Pancreas (tissue), 10 donors: Measurements from ENCODE around the gene CHRNB1. TPM values are rescaled to one million over a fixed set of nuclear protein-coding genes. Genes with fewer than 3 reads are reported as not detected.

ENCODE experiments used
- ATAC-seq, 4 donors: fragments of 200-7000 bp; cut with Tn5 transposase; one replicate each; pipeline versions ENCODE4 v1.8.0 to v1.9.1; 2020; ENCODE audit warnings: mild to moderate bottlenecking in 4 of 4, moderate library complexity in 4 of 4
- DNase-seq, 6 donors: peaks; one replicate each; pipeline ENCODE4 v3.0.0-alpha.2; 2020
- FAIRE-seq: peaks from 2 replicates; lab custom pipeline; 2012; peaks lifted over from hg19 to GRCh38; lab: Jason Lieb, UNC
- H3K27ac ChIP-seq, 4 donors: fragments of 200-600 bp; sonication (generic); 1 replicate in 3 of 4; 2 replicates in 1 of 4; pipeline versions ENCODE4 v1.5.0 to v1.8.0; 2020
- H3K27me3 ChIP-seq, 4 donors: fragments of 200-600 bp; one replicate each; pipeline ENCODE4 v1.8.0; 2021
- H3K36me3 ChIP-seq, 3 donors: fragments of 200-600 bp; sonication (generic) in 1 of 3; one replicate each; pipeline versions ENCODE4 v1.5.0 to v1.8.0; 2020 to 2021
- H3K4me1 ChIP-seq, 3 donors: fragments of 200-600 bp; one replicate each; pipeline ENCODE4 v1.8.0; 2021
- H3K4me3 ChIP-seq, 4 donors: fragments of 200-600 bp; sonication (generic) in 2 of 4; one replicate each; pipeline versions ENCODE4 v1.5.0 to v1.8.0; 2020 to 2021
- H3K9me3 ChIP-seq, 4 donors: fragments of 200-600 bp; one replicate each; pipeline ENCODE4 v1.8.0; 2021
- WGBS, 2 donors: extraction: QIAGEN DNeasy Blood & Tissue Kit; methylation state at CpG; one replicate each; pipeline ENCODE4 v1.1.7; 2013; 5-methylcytosine and 5-hydroxymethylcytosine counted together
- intact Hi-C, 3 donors: fragments of 100-400 bp; cut with DNase I; formaldehyde crosslinking; loops; one replicate each; pipeline versions ENCODE4 v1.11.1 to v1.14.2; 2022
- polyA plus RNA-seq, 2 donors: library from polyadenylated mRNA; stranded (reverse); fragments of 200-250 nt; gene quantifications; one replicate each; pipeline ENCODE4 v1.2.3, GENCODE V29; 2013
- total RNA-seq, 6 donors: library from RNA; stranded (reverse); fragmentation: NEBNext Ultra II Directional in 4 of 6; extraction: Animal tissue kit (Norgen Biotek cat#: 25700) in 4 of 6; gene quantifications; one replicate each; pipeline versions ENCODE4 v1.2.1 to v1.2.4, GENCODE V29; 2021 to 2023
- TF ChIP-seq, protein P1 (sequence below), 4 donors: fragments of 200-600 bp; sonication (generic) in 3 of 4; IDR thresholded peaks; one replicate each; pipeline versions ENCODE4 v1.5.0 to v1.8.0; 2021; ENCODE audit warnings: antibody characterized with exemption in 4 of 4
- donor health status: healthy with polysubstance abuse.
- donor health status: DM: no; HTN: no; CAD: no; lungs with moderate emphysema.
- donor health status: DM: no; HTN: no; CAD: no.
- donor health status: control.
- donor health status: control.
- donor health status: Bipolar disorder and iron deficiency.
- donor health status: DM: yes; HTN: yes; CAD: no.
- donor health status: DM: no; HTN: no; CAD: no.
- donor health status: DM: no; HTN: no; CAD: no.
- donor health status: DM: yes; HTN: yes; CAD: no.

Gene CHRNB1
- total and polyA plus RNA-seq, 8 donors = 7.5 to 15.0 (median 9.7) TPM

DNA sequence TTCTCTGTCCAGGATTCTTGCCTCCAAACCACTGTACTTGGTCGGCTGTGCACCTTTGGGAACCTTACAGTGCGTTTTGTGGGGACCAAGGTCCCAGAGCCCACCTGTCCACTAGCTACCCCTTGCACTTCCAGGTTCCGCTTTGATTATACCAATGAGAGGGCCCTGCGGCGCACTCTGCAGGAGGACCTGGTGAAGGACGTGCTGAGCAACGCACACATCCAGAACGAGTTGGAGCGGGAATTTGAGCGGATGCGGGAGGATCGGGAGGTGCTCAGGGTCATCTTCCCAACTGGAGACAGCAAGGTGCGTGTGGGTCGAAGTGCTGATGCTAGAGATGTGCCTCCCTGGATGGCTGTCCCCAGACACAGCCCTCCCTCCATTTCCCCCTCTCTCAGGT, 58.1 kb downstream of the CHRNB1 start:
- Histone ChIP-seq H3K27me3 (no peaks in the 10 kb centered on the region), H3K4me1 (no peaks in the 10 kb centered on the region), H3K4me3 (no peak overlapping the region), H3K9me3 (no peaks in the 10 kb centered on the region), H3K27ac (no peak overlapping the region), H3K36me3 (peaks cover 9 to 79% (median 58%) of the 10 kb centered on the region in 3 donors)
- FAIRE-seq (no peak), ATAC-seq (peak in 3 of 4 donors; percentile 5 to 57 (median 35)), DNase-seq (no peak)
- 85 to 86% methylated on average over 14 of the region's 14 CpGs for WGBS, 2 donors
- TF ChIP-seq, protein P1, sequence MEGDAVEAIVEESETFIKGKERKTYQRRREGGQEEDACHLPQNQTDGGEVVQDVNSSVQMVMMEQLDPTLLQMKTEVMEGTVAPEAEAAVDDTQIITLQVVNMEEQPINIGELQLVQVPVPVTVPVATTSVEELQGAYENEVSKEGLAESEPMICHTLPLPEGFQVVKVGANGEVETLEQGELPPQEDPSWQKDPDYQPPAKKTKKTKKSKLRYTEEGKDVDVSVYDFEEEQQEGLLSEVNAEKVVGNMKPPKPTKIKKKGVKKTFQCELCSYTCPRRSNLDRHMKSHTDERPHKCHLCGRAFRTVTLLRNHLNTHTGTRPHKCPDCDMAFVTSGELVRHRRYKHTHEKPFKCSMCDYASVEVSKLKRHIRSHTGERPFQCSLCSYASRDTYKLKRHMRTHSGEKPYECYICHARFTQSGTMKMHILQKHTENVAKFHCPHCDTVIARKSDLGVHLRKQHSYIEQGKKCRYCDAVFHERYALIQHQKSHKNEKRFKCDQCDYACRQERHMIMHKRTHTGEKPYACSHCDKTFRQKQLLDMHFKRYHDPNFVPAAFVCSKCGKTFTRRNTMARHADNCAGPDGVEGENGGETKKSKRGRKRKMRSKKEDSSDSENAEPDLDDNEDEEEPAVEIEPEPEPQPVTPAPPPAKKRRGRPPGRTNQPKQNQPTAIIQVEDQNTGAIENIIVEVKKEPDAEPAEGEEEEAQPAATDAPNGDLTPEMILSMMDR (IDR thresholded peaks at IDR 0.05) = no peak
- intact Hi-C loops = no loop called here

- no peak for DNase-seq
Measured at GRCh38 chr17:7503521-7503920, 58.7 kb downstream of the CHRNB1 start.

More at GRCh38 chr17:7503521-7503920, 58.7 kb downstream of the CHRNB1 start:
- H3K9me3 ChIP-seq = no peaks in the 10 kb centered on the region
- intact Hi-C loops = no loop called here
- no peaks in the 10 kb centered on the region for H3K4me1 ChIP-seq
- H3K4me3 ChIP-seq = no peak overlapping the region
- TF ChIP-seq, protein P1 (IDR thresholded peaks at IDR 0.05) = no peak
- H3K27me3 ChIP-seq = no peaks in the 10 kb centered on the region
- no peak for ATAC-seq
- FAIRE-seq = no peak
- no peak overlapping the region for H3K27ac ChIP-seq
- 87 to 90% methylated on average over 8 of the region's 8 CpGs for WGBS, 2 donors
- H3K36me3 ChIP-seq = peaks cover 9 to 80% (median 53%) of the 10 kb centered on the region in 3 donors

Other genes starting within 250 kb of the CHRNB1 start
Only the 30 nearest of the 40 such genes appear.
- 10 to 100 TPM; 49.1 to 89.7 (median 62.7) TPM for gene CLDN7, start 182.6 kb upstream of the CHRNB1 start, total RNA-seq
- gene CLDN7, start 182.6 kb upstream of the CHRNB1 start, polyA plus RNA-seq = 10 to 100 TPM; 55.7 to 69.1 TPM
- gene SLC2A4, start 163.3 kb upstream of the CHRNB1 start, total RNA-seq = under 1 TPM; 0.16 to 0.95 (median 0.37) TPM
- 1 to 10 TPM; 1.0 to 1.8 TPM for gene SLC2A4, start 163.3 kb upstream of the CHRNB1 start, polyA plus RNA-seq
- gene YBX2, start 150.4 kb upstream of the CHRNB1 start, total RNA-seq = under 1 TPM; 0.12 to 0.59 (median 0.29) TPM
- gene YBX2, start 150.4 kb upstream of the CHRNB1 start, polyA plus RNA-seq = 1 to 10 TPM; 1.2 TPM
- gene EIF5A, start 137.4 kb upstream of the CHRNB1 start, total RNA-seq = 100 to 1,000 TPM; 104 to 220 (median 187) TPM
- 100 to 1,000 TPM; 167 to 205 TPM for gene EIF5A, start 137.4 kb upstream of the CHRNB1 start, polyA plus RNA-seq
- 10 to 100 TPM; 22.1 to 33.5 (median 27.6) TPM for gene GPS2, start 129.7 kb upstream of the CHRNB1 start, total RNA-seq
- gene GPS2, start 129.7 kb upstream of the CHRNB1 start, polyA plus RNA-seq = 100 to 1,000 TPM in 1 of 2 donors, 10 to 100 TPM in 1; 68.9 to 101 TPM
- gene NEURL4, start 115.7 kb upstream of the CHRNB1 start, total RNA-seq = 10 to 100 TPM; 12.6 to 27.1 (median 15.4) TPM
- gene NEURL4, start 115.7 kb upstream of the CHRNB1 start, polyA plus RNA-seq = 10 to 100 TPM; 49.0 to 72.1 TPM
- gene ACAP1, start 108.5 kb upstream of the CHRNB1 start, total RNA-seq = 1 to 10 TPM; 1.6 to 5.6 (median 3.0) TPM
- 1 to 10 TPM; 2.9 to 4.4 TPM for gene ACAP1, start 108.5 kb upstream of the CHRNB1 start, polyA plus RNA-seq
- 1 to 10 TPM; 3.4 to 6.6 (median 4.3) TPM for gene KCTD11, start 92.9 kb upstream of the CHRNB1 start, total RNA-seq
- gene KCTD11, start 92.9 kb upstream of the CHRNB1 start, polyA plus RNA-seq = 1 to 10 TPM; 7.2 TPM
- gene TMEM95, start 89.9 kb upstream of the CHRNB1 start, total RNA-seq = not detected
- gene TMEM95, start 89.9 kb upstream of the CHRNB1 start, polyA plus RNA-seq = not detected
- 1 to 10 TPM; 4.9 to 9.0 (median 5.7) TPM for gene TNK1, start 64.0 kb upstream of the CHRNB1 start, total RNA-seq
- 10 to 100 TPM; 10.8 to 13.8 TPM for gene TNK1, start 64.0 kb upstream of the CHRNB1 start, polyA plus RNA-seq
- 10 to 100 TPM in 2 of 6 donors, 1 to 10 TPM in 4; 6.5 to 15.6 (median 9.0) TPM for gene PLSCR3, start 50.5 kb upstream of the CHRNB1 start, total RNA-seq
- gene PLSCR3, start 50.5 kb upstream of the CHRNB1 start, polyA plus RNA-seq = 10 to 100 TPM; 14.0 to 20.1 TPM
- 10 to 100 TPM; 32.8 to 53.5 (median 43.1) TPM for gene TMEM256, start 41.0 kb upstream of the CHRNB1 start, total RNA-seq
- gene TMEM256, start 41.0 kb upstream of the CHRNB1 start, polyA plus RNA-seq = 100 to 1,000 TPM in 1 of 2 donors, 10 to 100 TPM in 1; 88.3 to 119 TPM
- gene NLGN2, start 37.2 kb upstream of the CHRNB1 start, total RNA-seq = 1 to 10 TPM; 2.9 to 8.4 (median 4.5) TPM
- 10 to 100 TPM in 1 of 2 donors, 1 to 10 TPM in 1; 7.4 to 13.7 TPM for gene NLGN2, start 37.2 kb upstream of the CHRNB1 start, polyA plus RNA-seq
- not detected for gene SPEM1, start 24.7 kb upstream of the CHRNB1 start, total RNA-seq
- gene SPEM1, start 24.7 kb upstream of the CHRNB1 start, polyA plus RNA-seq = not detected
- not detected for gene SPEM2, start 19.4 kb upstream of the CHRNB1 start, total RNA-seq
- not detected for gene SPEM2, start 19.4 kb upstream of the CHRNB1 start, polyA plus RNA-seq
- gene SPEM3, start 16.2 kb upstream of the CHRNB1 start, total RNA-seq = not detected
- not detected for gene SPEM3, start 16.2 kb upstream of the CHRNB1 start, polyA plus RNA-seq
- gene TMEM102, start 9.6 kb upstream of the CHRNB1 start, total RNA-seq = 1 to 10 TPM; 2.4 to 7.8 (median 3.6) TPM
- gene TMEM102, start 9.6 kb upstream of the CHRNB1 start, polyA plus RNA-seq = 1 to 10 TPM; 2.2 to 2.9 TPM
- gene FGF11, start 5.5 kb upstream of the CHRNB1 start, total RNA-seq = 1 to 10 TPM in 1 of 6 donors, under 1 TPM in 5; 0.09 to 1.1 (median 0.31) TPM
- gene FGF11, start 5.5 kb upstream of the CHRNB1 start, polyA plus RNA-seq = under 1 TPM; 0.61 to 0.65 TPM
- 10 to 100 TPM; 20.3 to 30.2 (median 22.2) TPM for gene ZBTB4, start 34.6 kb downstream of the CHRNB1 start, total RNA-seq
- gene ZBTB4, start 34.6 kb downstream of the CHRNB1 start, polyA plus RNA-seq = 10 to 100 TPM; 17.3 to 19.2 TPM
- not detected for gene SLC35G6, start 36.4 kb downstream of the CHRNB1 start, total RNA-seq
- gene SLC35G6, start 36.4 kb downstream of the CHRNB1 start, polyA plus RNA-seq = under 1 TPM in 1 of 2 donors, not detected in 1; 0.08 TPM
- 10 to 100 TPM; 45.7 to 62.6 (median 53.8) TPM for gene POLR2A, start 39.3 kb downstream of the CHRNB1 start, total RNA-seq
- 10 to 100 TPM; 24.5 to 83.6 TPM for gene POLR2A, start 39.3 kb downstream of the CHRNB1 start, polyA plus RNA-seq
- gene TNFSF12, start 104.0 kb downstream of the CHRNB1 start, total RNA-seq = 10 to 100 TPM; 11.0 to 21.2 (median 12.7) TPM
- 10 to 100 TPM; 24.2 to 27.7 TPM for gene TNFSF12, start 104.0 kb downstream of the CHRNB1 start, polyA plus RNA-seq
- 10 to 100 TPM; 10.5 to 31.2 (median 15.4) TPM for gene TNFSF13, start 113.7 kb downstream of the CHRNB1 start, total RNA-seq
- 10 to 100 TPM; 16.9 to 17.8 TPM for gene TNFSF13, start 113.7 kb downstream of the CHRNB1 start, polyA plus RNA-seq
- gene SENP3, start 116.9 kb downstream of the CHRNB1 start, total RNA-seq = 10 to 100 TPM; 14.7 to 24.1 (median 15.7) TPM
- 10 to 100 TPM; 25.5 to 33.1 TPM for gene SENP3, start 116.9 kb downstream of the CHRNB1 start, polyA plus RNA-seq
- gene CD68, start 134.6 kb downstream of the CHRNB1 start, total RNA-seq = 10 to 100 TPM in 3 of 6 donors, 1 to 10 TPM in 3; 3.7 to 60.0 (median 11.1) TPM
- 1 to 10 TPM; 1.8 to 9.7 TPM for gene CD68, start 134.6 kb downstream of the CHRNB1 start, polyA plus RNA-seq
- 10 to 100 TPM; 12.3 to 27.1 (median 18.3) TPM for gene MPDU1, start 138.8 kb downstream of the CHRNB1 start, total RNA-seq
- gene MPDU1, start 138.8 kb downstream of the CHRNB1 start, polyA plus RNA-seq = 10 to 100 TPM; 46.3 to 48.2 TPM
- gene SOX15, start 145.0 kb downstream of the CHRNB1 start, total RNA-seq = under 1 TPM in 3 of 6 donors, not detected in 3; 0.18 to 0.35 (median 0.25) TPM
- 1 to 10 TPM in 1 of 2 donors, under 1 TPM in 1; 0.53 to 1.0 TPM for gene SOX15, start 145.0 kb downstream of the CHRNB1 start, polyA plus RNA-seq
- 10 to 100 TPM in 4 of 6 donors, 1 to 10 TPM in 2; 7.8 to 16.6 (median 12.3) TPM for gene FXR2, start 169.8 kb downstream of the CHRNB1 start, total RNA-seq
- 10 to 100 TPM; 19.8 to 25.6 TPM for gene FXR2, start 169.8 kb downstream of the CHRNB1 start, polyA plus RNA-seq
- gene SAT2, start 182.8 kb downstream of the CHRNB1 start, total RNA-seq = 10 to 100 TPM; 43.8 to 82.8 (median 66.6) TPM
- gene SAT2, start 182.8 kb downstream of the CHRNB1 start, polyA plus RNA-seq = 100 to 1,000 TPM; 250 to 348 TPM
- gene SHBG, start 185.1 kb downstream of the CHRNB1 start, total RNA-seq = under 1 TPM in 3 of 6 donors, not detected in 3; 0.16 to 0.72 (median 0.17) TPM
- gene SHBG, start 185.1 kb downstream of the CHRNB1 start, polyA plus RNA-seq = under 1 TPM; 0.23 to 0.82 TPM